Psoas muscle (tissue), 8 donors: ENCODE results near the gene COG5. TPM values are rescaled to one million over a fixed set of nuclear protein-coding genes. Genes with fewer than 3 reads are reported as not detected.
"Not testable (repeated sequence)": the region's sequence is repeated elsewhere in the genome, so short reads cannot be mapped to it uniquely, and the experiment has no call there.

Source experiments
- ATAC-seq, 4 donors: fragments of 200-7000 bp; cut with Tn5 transposase; one replicate each; pipeline ENCODE4 v1.9.1; 2020; ENCODE audit warnings: moderate library complexity in 3 of 4, mild to moderate bottlenecking in 2 of 4
- DNase-seq, 2 donors: peaks; one replicate each; pipeline ENCODE4 v3.0.0-alpha.2; 2020
- H3K27ac ChIP-seq: fragments of 200-600 bp; one replicate; pipeline ENCODE4 v1.8.0; 2022
- H3K27me3 ChIP-seq, 3 donors: fragments of 200-600 bp in 1 of 3; one replicate each; pipeline versions ENCODE4 v1.6.1 to v1.8.0; 2013 to 2022; ENCODE audit warnings: low read length in 2 of 3, mild to moderate bottlenecking in 2 of 3, moderate library complexity in 1 of 3; ENCODE audit not compliant: insufficient read depth in 3 of 3
- H3K36me3 ChIP-seq, 2 donors: fragments of 200-600 bp in 1 of 2; one replicate each; pipeline versions ENCODE4 v1.6.1 to v1.8.0; 2013 to 2022; ENCODE audit warnings: low read depth in 1 of 2, mild to moderate bottlenecking in 1 of 2, moderate library complexity in 1 of 2; ENCODE audit not compliant: insufficient read depth in 1 of 2
- H3K4me1 ChIP-seq: fragments of 200-600 bp; one replicate; pipeline ENCODE4 v1.8.0; 2022
- H3K4me3 ChIP-seq: fragments of 200-600 bp; one replicate; pipeline ENCODE4 v1.8.0; 2022; ENCODE audit warnings: mild to moderate bottlenecking
- H3K9me3 ChIP-seq: fragments of 200-600 bp; one replicate; pipeline ENCODE4 v1.8.0; 2022
- WGBS, 3 donors: extraction: QIAGEN DNeasy Blood & Tissue Kit; methylation state at CpG; one replicate each; pipeline versions ENCODE4 v1.1.6 to v1.1.7; 2013; 5-methylcytosine and 5-hydroxymethylcytosine counted together
- intact Hi-C, 2 donors: fragments of 100-400 bp; cut with DNase I; formaldehyde crosslinking; loops; one replicate each; pipeline versions ENCODE4 v1.11.0 to v1.14.2; 2022
- polyA plus RNA-seq, 3 donors: library from polyadenylated mRNA; stranded (reverse); fragments of 200-250 nt; gene quantifications; one replicate each; pipeline ENCODE4 v1.2.3, GENCODE V29; 2013
- total RNA-seq, 4 donors: library from RNA; stranded (reverse); fragmentation: NEBNext Ultra II Directional in 2 of 4; extraction: Animal tissue kit (Norgen Biotek cat#: 25700) in 2 of 4; gene quantifications; one replicate each; pipeline versions ENCODE4 v1.2.1 to v1.2.4, GENCODE V29; 2021 to 2023
- TF ChIP-seq, protein P1 (sequence below): fragments of 200-600 bp; IDR thresholded peaks from one replicate; pipeline ENCODE4 v1.8.0; 2022; ENCODE audit warnings: antibody characterized with exemption
- donor health status: healthy with polysubstance abuse.
- donor health status: DM: no; HTN: no; CAD: no; lungs with moderate emphysema.
- donor health status: Bipolar disorder and iron deficiency.
- donor health status: healthy.
- donor health status: DM: yes; HTN: yes; CAD: no.
- donor health status: DM: no; HTN: no; CAD: no.
- donor health status: DM: no; HTN: no; CAD: no.
- donor health status: DM: yes; HTN: yes; CAD: no.

COG5 gene
- total and polyA plus RNA-seq, 7 donors = 4.8 to 35.1 (median 18.8) TPM

GRCh38 chr7:107551936-107552335 lies 11.8 kb downstream of the COG5 start:
- H3K36me3 ChIP-seq = peaks cover 0 to 58% of the 10 kb centered on the region in 2 donors
- DNase-seq (no peak), ATAC-seq (no peak)
- H3K4me1 ChIP-seq = no peaks in the 10 kb centered on the region
- intact Hi-C loops = no loop called here
- no peaks in the 10 kb centered on the region for H3K27me3 ChIP-seq
- H3K27ac ChIP-seq = no peak overlapping the region
- WGBS, 3 donors = 98 to 100% (median 98%) methylated on average over 1 of the region's 1 CpG
- no peaks in the 10 kb centered on the region for H3K9me3 ChIP-seq
- H3K4me3 ChIP-seq = no peak overlapping the region
- TF ChIP-seq, protein P1, sequence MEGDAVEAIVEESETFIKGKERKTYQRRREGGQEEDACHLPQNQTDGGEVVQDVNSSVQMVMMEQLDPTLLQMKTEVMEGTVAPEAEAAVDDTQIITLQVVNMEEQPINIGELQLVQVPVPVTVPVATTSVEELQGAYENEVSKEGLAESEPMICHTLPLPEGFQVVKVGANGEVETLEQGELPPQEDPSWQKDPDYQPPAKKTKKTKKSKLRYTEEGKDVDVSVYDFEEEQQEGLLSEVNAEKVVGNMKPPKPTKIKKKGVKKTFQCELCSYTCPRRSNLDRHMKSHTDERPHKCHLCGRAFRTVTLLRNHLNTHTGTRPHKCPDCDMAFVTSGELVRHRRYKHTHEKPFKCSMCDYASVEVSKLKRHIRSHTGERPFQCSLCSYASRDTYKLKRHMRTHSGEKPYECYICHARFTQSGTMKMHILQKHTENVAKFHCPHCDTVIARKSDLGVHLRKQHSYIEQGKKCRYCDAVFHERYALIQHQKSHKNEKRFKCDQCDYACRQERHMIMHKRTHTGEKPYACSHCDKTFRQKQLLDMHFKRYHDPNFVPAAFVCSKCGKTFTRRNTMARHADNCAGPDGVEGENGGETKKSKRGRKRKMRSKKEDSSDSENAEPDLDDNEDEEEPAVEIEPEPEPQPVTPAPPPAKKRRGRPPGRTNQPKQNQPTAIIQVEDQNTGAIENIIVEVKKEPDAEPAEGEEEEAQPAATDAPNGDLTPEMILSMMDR = no peak

DNA sequence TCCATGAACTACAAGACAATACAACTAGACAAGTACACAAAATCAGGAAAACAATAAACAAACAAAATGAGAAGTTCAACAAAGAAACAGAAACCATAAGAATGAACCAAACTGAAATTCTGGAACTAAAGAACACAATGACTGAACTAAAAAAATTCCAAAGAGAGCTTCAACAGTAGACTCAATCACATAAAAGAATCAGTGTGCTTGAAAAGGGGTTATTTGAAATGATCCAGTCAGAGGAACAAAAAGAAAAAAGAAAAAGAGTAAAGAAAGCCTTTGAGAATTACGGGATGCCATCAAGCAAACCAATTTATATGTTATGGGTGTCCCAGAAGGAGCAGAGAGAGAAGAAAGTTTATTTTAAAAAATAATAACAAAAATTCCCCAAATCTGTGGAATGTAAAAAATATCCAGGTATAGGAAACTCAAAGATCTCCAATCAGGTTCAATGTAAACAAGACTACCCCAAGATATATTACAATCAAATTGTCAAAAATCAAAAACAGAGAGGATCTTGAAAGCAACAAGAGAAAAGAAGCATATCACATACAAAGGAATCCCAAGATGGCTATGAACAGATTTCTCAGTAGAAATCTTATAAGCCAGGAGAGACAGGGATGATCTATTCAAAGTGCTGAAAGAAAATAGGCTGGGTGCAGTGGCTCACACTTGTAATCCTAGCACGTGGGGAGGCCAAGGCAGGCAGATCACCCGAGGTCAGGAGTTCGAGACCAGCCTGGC lies 18.7 kb downstream of the COG5 start:
- intact Hi-C loops = no loop called here
- no peak for ATAC-seq
- Histone ChIP-seq H3K27ac (no peak overlapping the region), H3K36me3 (peaks cover 0 to 32% of the 10 kb centered on the region in 2 donors), H3K9me3 (peaks cover 15% of the 10 kb centered on the region), H3K4me1 (no peaks in the 10 kb centered on the region), H3K27me3 (no peaks in the 10 kb centered on the region), H3K4me3 (no peak overlapping the region)
- TF ChIP-seq, protein P1 = no peak
- WGBS, 3 donors = 97 to 98% (median 98%) methylated on average over 4 of the region's 4 CpGs
- no peak for DNase-seq

DNA sequence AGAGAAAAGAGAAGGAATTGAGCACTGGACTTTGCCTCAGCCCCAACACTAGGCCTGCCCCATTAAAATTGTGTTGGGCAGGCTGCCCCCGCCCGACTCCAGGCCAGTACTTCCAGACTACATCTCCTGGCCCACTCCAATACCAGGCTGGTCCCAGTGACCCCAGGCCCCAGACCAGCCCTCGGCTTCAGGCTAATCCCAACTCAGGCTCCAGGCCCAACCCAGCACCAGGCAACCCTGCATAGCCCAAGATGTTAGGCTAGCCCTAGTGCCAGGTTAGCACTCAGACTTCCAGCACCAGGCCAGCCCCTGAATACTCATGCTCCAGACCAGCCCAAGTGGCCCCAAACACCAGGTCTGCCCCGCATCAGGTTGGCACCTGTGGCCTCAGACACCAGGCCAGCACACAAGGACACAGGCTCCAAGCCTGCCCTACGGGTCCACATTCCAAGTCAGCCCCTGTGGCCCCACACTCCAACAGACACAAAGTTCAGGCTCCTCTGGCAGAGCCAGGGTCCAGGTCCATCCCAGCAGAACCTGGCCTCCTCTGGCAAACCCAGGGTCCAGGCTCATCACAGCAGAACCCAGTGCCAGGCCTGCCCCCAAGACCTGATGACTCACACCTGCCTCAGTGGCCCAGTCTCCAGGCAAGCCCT lies 20.3 kb downstream of the COG5 start:
- H3K27me3 ChIP-seq = no peaks in the 10 kb centered on the region
- H3K36me3 ChIP-seq = peaks cover 0 to 32% of the 10 kb centered on the region in 2 donors
- TF ChIP-seq, protein P1 = no peak
- H3K4me3 ChIP-seq = no peak overlapping the region
- H3K4me1 ChIP-seq = no peaks in the 10 kb centered on the region
- WGBS, 3 donors = 88 to 97% (median 97%) methylated on average over 5 of the region's 5 CpGs
- intact Hi-C loops = no loop called here
- DNase-seq (no peak), ATAC-seq (no peak)
- H3K9me3 ChIP-seq = peaks cover 15% of the 10 kb centered on the region
- H3K27ac ChIP-seq = no peak overlapping the region

DNA sequence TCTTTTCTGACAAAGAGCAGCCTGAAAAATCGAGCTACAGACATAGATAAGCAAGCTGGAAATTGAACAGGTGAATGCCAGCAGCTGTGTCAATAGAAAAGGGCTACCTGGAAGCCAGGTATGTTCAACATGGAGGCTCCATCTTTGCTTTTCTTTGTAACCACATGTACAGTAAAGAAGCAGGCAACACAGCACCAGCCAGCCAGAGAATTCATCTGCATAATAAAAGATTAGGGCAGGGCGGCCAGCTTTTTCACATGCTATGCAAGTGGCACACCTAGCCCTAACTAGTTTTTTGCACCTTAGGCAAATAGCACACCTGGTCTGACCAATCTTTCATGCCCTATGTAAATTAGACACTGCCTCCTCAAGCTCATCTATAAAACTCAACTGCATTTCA lies 25.7 kb downstream of the COG5 start:
- Histone ChIP-seq H3K4me3 (no peak overlapping the region), H3K27me3 (no peaks in the 10 kb centered on the region), H3K9me3 (no peaks in the 10 kb centered on the region), H3K4me1 (no peaks in the 10 kb centered on the region), H3K36me3 (no peaks in the 10 kb centered on the region), H3K27ac (no peak overlapping the region)
- intact Hi-C loops = no loop called here
- ATAC-seq = no peak
- WGBS, 3 donors = 68 to 91% (median 75%) methylated on average over 2 of the region's 2 CpGs
- TF ChIP-seq, protein P1 = no peak
- no peak for DNase-seq

DNA sequence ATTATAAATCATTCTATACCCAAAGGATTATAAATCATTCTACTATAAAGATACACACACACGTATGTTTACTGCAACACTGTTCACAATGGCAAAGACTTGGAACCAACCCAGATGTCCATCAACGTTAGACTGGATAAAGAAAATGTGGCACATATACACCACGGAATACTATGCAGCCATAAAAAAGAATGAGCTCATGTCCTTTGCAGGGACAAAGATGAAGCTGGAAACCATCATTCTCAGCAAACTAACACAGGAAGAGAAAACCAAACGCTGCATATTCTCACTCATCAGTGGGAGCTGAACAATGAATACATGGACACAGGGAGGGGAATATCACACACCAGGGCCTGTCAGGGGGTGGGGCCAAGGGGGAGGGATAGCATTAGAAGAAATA lies 26.5 kb downstream of the COG5 start:
- ATAC-seq, H3K27ac ChIP-seq, H3K9me3 ChIP-seq, intact Hi-C loops, H3K4me1 ChIP-seq, H3K27me3 ChIP-seq, H3K4me3 ChIP-seq, H3K36me3 ChIP-seq, DNase-seq: not testable (repeated sequence)
- 92 to 96% (median 95%) methylated on average over 4 of the region's 4 CpGs for WGBS, 3 donors
